Umbilical cord (tissue), 2 donors: ENCODE results near the gene COL4A2. TPM values are rescaled to one million over a fixed set of nuclear protein-coding genes. Genes with fewer than 3 reads are reported as not detected.

ENCODE experiments used
- DNase-seq: peaks from one replicate; pipeline ENCODE4 v3.0.0-alpha.2; 2015; ENCODE audit warnings: low spot score
- total RNA-seq: library from RNA; depleted of rRNA; stranded (reverse); fragments of >200 nt; gene quantifications from one replicate; pipeline ENCODE4 v1.2.3, GENCODE V29; 2014; ENCODE audit warnings: low replicate concordance; ENCODE audit not compliant: insufficient read depth

COL4A2 gene
- 1,871 TPM for total RNA-seq

GRCh38 chr13:110306960-110307766 is at the start of gene COL4A2, which contains the start of gene COL4A1:
Gene COL4A2, plus strand, starts transcription at chr13:110307284. Its CDS starts 620 bp downstream, at chr13:110307904.
Gene COL4A1, minus strand, starts transcription at chr13:110307157. Its CDS starts 130 bp downstream, at chr13:110307027.
- peak; percentile 86 for DNase-seq

GRCh38 chr13:110257408-110257807 is 49.7 kb upstream of the COL4A2 start:
- no peak for DNase-seq

- no peak for DNase-seq
Observed at GRCh38 chr13:110258876-110259631, 48.0 kb upstream of the COL4A2 start.

- no peak for DNase-seq
Observed at GRCh38 chr13:110259651-110260050, 47.4 kb upstream of the COL4A2 start.

GRCh38 chr13:110261166-110262081 is 45.7 kb upstream of the COL4A2 start:
- DNase-seq, result no peak

- no peak for DNase-seq
Observed at GRCh38 chr13:110262082-110262436, 45.0 kb upstream of the COL4A2 start.

GRCh38 chr13:110262508-110263291 is 44.4 kb upstream of the COL4A2 start:
- peak; percentile 63 for DNase-seq

GRCh38 chr13:110263404-110263803 is 43.7 kb upstream of the COL4A2 start:
- DNase-seq, result no peak

- DNase-seq, result peak; percentile 62
Observed at GRCh38 chr13:110263888-110264287, 43.2 kb upstream of the COL4A2 start.

- no peak for DNase-seq
Observed at GRCh38 chr13:110264685-110265275, 42.3 kb upstream of the COL4A2 start.

- DNase-seq, result no peak
Observed at GRCh38 chr13:110265341-110265681, 41.8 kb upstream of the COL4A2 start.

- no peak for DNase-seq
Observed at GRCh38 chr13:110265682-110266430, 41.2 kb upstream of the COL4A2 start.

GRCh38 chr13:110266431-110266809 is 40.7 kb upstream of the COL4A2 start:
- no peak for DNase-seq

GRCh38 chr13:110266983-110267382 is 40.1 kb upstream of the COL4A2 start:
- no peak for DNase-seq

GRCh38 chr13:110268061-110268460 is 39.0 kb upstream of the COL4A2 start:
- DNase-seq, result no peak

- DNase-seq, result no peak
Observed at GRCh38 chr13:110268576-110269185, 38.4 kb upstream of the COL4A2 start.

- DNase-seq, result no peak
Observed at GRCh38 chr13:110269509-110270185, 37.4 kb upstream of the COL4A2 start.

GRCh38 chr13:110270507-110270906 is 36.6 kb upstream of the COL4A2 start:
- DNase-seq, result no peak

GRCh38 chr13:110271313-110271712 is 35.8 kb upstream of the COL4A2 start:
- DNase-seq, result no peak
